GM21619 (cell line): Measurements from ENCODE around the gene NTRK2.
"Not testable (repeated sequence)": the region's sequence is repeated elsewhere in the genome, so short reads cannot be mapped to it uniquely, and the experiment has no call there.

Source experiments
- ATAC-seq: cut with Tn5 transposase; IDR thresholded peaks from one replicate; pipeline ENCODE4 v1.9.1; 2021; ENCODE audit not compliant: unreplicated experiment

The NTRK2 gene

GRCh38 chr9:85046475-85046874 is 376.9 kb downstream of the NTRK2 start:
- ATAC-seq = no peak

GRCh38 chr9:85053206-85053786 is 383.8 kb downstream of the NTRK2 start:
- no peak for ATAC-seq

- no peak for ATAC-seq
Observed at GRCh38 chr9:85054017-85054416, 384.5 kb downstream of the NTRK2 start.

- peak; percentile 58 for ATAC-seq
Observed at GRCh38 chr9:85055506-85056202, 386.1 kb downstream of the NTRK2 start.

- ATAC-seq = peak; percentile 50
Observed at GRCh38 chr9:85056203-85056572, 386.7 kb downstream of the NTRK2 start.

GRCh38 chr9:85061969-85062368 is 392.4 kb downstream of the NTRK2 start:
- ATAC-seq = no peak

GRCh38 chr9:85062385-85063022 is 393.0 kb downstream of the NTRK2 start:
- ATAC-seq = no peak

GRCh38 chr9:85064811-85065371 is 395.4 kb downstream of the NTRK2 start:
- ATAC-seq = no peak

- ATAC-seq = peak; percentile 64
Observed at GRCh38 chr9:85067792-85068191, 398.3 kb downstream of the NTRK2 start.

- not testable (repeated sequence) for ATAC-seq
Observed at GRCh38 chr9:85069421-85069820, 399.9 kb downstream of the NTRK2 start.
